Epithelial cell of esophagus (primary cell): ENCODE data around the gene GAS2L3.

Experiments used
- DNase-seq: peaks from one replicate; pipeline ENCODE4 v3.0.0; 2010; ENCODE audit warnings: low read depth
- H3K4me3 ChIP-seq: 2 replicates; pipeline ENCODE4 v1.5.1; 2011; ENCODE audit warnings: mild to moderate bottlenecking, low read length, control low read depth
- CTCF ChIP-seq: IDR thresholded peaks from 2 replicates; pipeline ENCODE4 v1.5.1; 2011; ENCODE audit warnings: low read depth, mild to moderate bottlenecking, low read length, control low read depth, inconsistent platforms; ENCODE audit not compliant: insufficient read depth; ENCODE audit errors: missing control alignments

Gene GAS2L3

GRCh38 chr12:100661300-100661951 is 87.9 kb downstream of the GAS2L3 start:
- H3K4me3 ChIP-seq = no peak overlapping the region
- no peak for TF ChIP-seq CTCF
- peak; percentile 22 for DNase-seq

- H3K4me3 ChIP-seq = no peak overlapping the region
- DNase-seq = no peak
- TF ChIP-seq CTCF = no peak
These were observed 93.1 kb downstream of the GAS2L3 start for GRCh38 chr12:100666588-100666987.

DNA sequence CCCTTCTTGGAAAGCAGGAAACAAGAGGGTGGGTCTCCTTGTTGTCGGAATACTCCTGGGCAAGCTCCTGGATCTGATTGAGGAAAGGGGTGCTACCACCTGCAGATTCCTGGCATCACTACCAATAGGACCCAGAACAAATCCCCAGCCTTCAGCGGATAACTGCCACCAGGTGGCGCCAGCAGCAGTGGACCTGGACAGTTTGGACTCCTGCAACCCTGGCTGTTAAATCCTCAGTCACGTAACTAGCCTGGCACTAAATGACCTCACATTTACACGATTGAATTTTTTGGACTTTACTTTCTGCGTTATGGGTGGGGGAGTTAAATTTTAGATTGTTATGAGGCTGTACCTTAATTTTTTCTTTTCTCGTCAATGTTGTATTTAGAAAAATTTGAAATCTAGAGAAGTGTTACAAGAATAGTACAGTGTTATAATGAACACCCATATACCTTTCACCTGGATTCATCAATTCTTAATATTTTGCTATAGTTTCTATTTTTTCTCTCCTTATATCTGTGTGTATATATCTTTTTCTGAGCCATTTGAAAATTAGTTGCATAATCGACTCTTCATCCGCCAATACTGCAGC is 95.6 kb downstream of the GAS2L3 start:
- peak; percentile 80 for DNase-seq
- peak; percentile 95 for TF ChIP-seq CTCF

DNA sequence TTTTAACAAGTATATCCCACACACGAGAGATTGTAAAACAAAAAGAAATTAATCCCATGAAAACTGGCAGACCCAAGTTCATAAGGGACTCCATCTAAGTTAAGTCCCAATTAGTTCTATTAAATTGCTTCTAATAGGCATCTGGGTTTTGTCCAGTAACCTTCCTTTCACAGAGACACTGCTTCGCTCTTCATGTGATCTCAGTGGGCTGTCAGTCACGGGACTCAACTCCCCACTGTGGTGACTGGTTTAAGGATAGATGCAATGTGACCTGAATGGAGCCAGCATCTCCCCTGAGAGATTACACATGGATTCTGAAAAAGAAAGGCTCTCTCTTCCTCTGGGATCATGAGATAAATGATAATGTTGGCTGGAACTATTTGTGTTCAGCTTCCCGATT is 96.4 kb downstream of the GAS2L3 start:
- DNase-seq = no peak
- H3K4me3 ChIP-seq = no peak overlapping the region
- TF ChIP-seq CTCF = no peak

More for the DNA sequence above, 95.6 kb downstream of the GAS2L3 start:
- no peak overlapping the region for H3K4me3 ChIP-seq

DNA sequence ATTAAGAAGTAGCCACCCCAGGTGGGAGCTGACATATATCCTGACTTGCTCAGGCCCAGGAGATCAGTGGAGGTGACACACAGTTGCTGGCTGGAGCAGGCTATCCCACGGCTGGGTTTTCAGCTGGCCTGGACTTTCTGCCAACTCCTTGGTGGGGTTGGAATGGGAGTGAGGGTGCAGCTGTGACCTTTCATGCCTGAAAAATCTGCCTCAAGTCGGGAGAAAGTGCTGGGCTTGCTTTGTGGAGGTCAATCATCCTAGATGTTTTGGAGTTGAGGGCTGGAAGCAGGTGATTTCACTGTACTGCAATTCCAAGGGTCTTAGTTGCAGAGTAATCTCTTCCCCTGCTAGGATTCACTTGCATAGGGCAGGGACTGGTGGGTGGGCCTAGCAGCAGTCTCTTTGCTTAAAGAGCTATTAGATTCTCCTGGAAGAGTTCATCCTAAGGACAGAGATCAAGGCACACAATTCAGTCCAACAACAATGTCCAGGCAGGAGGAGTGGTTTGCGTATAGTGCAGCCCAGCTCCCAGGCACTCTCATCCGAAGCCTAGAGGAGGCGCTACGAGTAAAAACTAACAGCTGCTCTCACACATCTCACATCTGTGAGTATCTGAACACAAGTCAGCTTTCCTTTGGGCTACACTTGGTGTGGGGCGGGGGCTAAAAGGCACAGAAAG is 98.1 kb downstream of the GAS2L3 start:
- no peak overlapping the region for H3K4me3 ChIP-seq
- no peak for TF ChIP-seq CTCF
- no peak for DNase-seq

DNA sequence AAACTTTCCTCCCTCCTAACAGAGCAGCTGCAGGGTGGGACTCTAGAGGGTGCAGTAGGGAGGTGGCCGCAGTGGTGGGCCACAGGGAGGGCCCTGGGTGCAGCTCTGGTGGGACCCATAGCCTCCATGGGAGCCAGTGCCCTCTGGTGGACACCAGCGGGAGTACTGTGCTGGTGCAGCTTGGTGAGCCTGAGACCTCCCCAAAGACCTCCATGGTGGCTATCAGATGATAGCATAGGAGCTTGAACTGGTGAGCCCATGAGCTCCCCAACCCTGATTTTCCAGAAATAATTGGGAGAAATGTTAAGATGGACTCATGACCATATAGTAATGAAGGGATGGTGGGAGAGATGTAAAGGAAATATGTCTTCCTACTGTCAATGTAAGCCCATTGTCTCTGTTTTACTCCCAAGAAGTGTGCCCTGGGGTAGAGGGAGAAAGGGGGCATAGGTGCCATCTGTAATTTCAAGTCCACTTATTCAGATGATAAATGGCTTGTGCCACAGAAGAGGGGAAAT is 98.7 kb downstream of the GAS2L3 start:
- H3K4me3 ChIP-seq = no peak overlapping the region
- peak; percentile 68 for TF ChIP-seq CTCF
- DNase-seq = peak; percentile 20
